GM12878 (cell line): ENCODE results near the gene CDCP1. TPM values are rescaled to one million over a fixed set of nuclear protein-coding genes. Genes with fewer than 3 reads are reported as not detected.

Experiments used
- E2F4 ChIP-seq: IDR thresholded peaks from 2 replicates; pipeline ENCODE4 v1.6.1; 2012; ENCODE audit warnings: low read depth, low read length, improper control_type of control experiment
- EGR1 ChIP-seq, 2 experiments: IDR thresholded peaks; 1 replicate in 1 of 2; 2 replicates in 1 of 2; pipeline ENCODE4 v1.6.1; 2011 to 2012; ENCODE audit warnings: low read depth in 2 of 2, low read length in 2 of 2, borderline replicate concordance in 1 of 2, mild to moderate bottlenecking in 1 of 2, moderate library complexity in 1 of 2
- HCFC1 ChIP-seq: fragments of 150-350 bp; IDR thresholded peaks from 2 replicates; pipeline ENCODE4 v1.6.1; 2014; ENCODE audit warnings: low read length
- KDM1A ChIP-seq: fragments of 200-600 bp; sonication (generic); IDR thresholded peaks from 2 replicates; pipeline ENCODE4 v1.6.1; 2016; ENCODE audit warnings: borderline replicate concordance
- NBN ChIP-seq: fragments of 450-650 bp; IDR thresholded peaks from 2 replicates; pipeline ENCODE4 v1.6.1; 2016
- NR2C2 ChIP-seq: IDR thresholded peaks from 2 replicates; pipeline ENCODE4 v1.6.1; 2011; ENCODE audit warnings: borderline replicate concordance, low read depth; ENCODE audit not compliant: control insufficient read depth, insufficient read length
- NRF1 ChIP-seq: conservative IDR thresholded peaks from 2 replicates; pipeline ENCODE4 v1.6.1; 2011; ENCODE audit warnings: mild to moderate bottlenecking, low read depth, low read length, improper control_type of control experiment
- POLR2A ChIP-seq: IDR thresholded peaks from 2 replicates; pipeline ENCODE4 v1.6.1; 2011; ENCODE audit warnings: low read depth, mild to moderate bottlenecking, low read length
- ZBTB11 ChIP-seq: fragments of 450-650 bp; formaldehyde crosslinking; IDR thresholded peaks from 2 replicates; pipeline ENCODE4 v1.5.0; 2022; ENCODE audit warnings: mild to moderate bottlenecking, missing genetic modification characterization
- polyA plus RNA-seq, 11 experiments: library from polyadenylated mRNA; depleted of rRNA in 4 of 11; unstranded in 6 of 11; stranded (reverse) in 5 of 11; fragments of >200 nt; fragmentation: Nextera tagmentation in 4 of 11; fragmentation: Illumina TruSeq in 1 of 11; extraction: Ambion mirVana in 4 of 11; extraction: Trizol in 1 of 11; gene quantifications; 1 replicate in 1 of 11; 2 replicates in 10 of 11; pipeline versions ENCODE4 v1.2.1 to v1.2.3, GENCODE V29; 2011 to 2016; ENCODE audit warnings: inconsistent platforms in 2 of 11, missing spikeins in 2 of 11, low read depth in 1 of 11
- total RNA-seq, 4 experiments: library from RNA; depleted of rRNA in 3 of 4; stranded (reverse); fragments of >200 nt in 3 of 4; fragmentation: Illumina TruSeq in 1 of 4; extraction: Trizol in 1 of 4; gene quantifications; 2 replicates each; pipeline versions ENCODE4 v1.2.1 to v1.2.3, GENCODE V29; 2013 to 2021

The CDCP1 gene
- total and polyA plus RNA-seq, 10 of the 15 experiments (the other 5 are each of a cell fraction or from before 2014, with no cell fraction given), result 0.35 to 2.2 (median 0.86) TPM

- TF ChIP-seq ZBTB11 (CRISPR knock-in tag) (no peak), NR2C2 (no peak), E2F4 (no peak), EGR1 (IDR thresholded peaks at IDR 0.05; ENCODE audit: borderline replicate concordance in 1 of 2, low read depth in 2 of 2, low read length in 2 of 2) (no peak), NBN (no peak), NRF1 (no peak), HCFC1 (no peak), KDM1A (no peak), POLR2A (no peak)
- TF ChIP-seq, all 136 proteins: peak for 0
These were observed 32.2 kb upstream of the CDCP1 start (continued) for GRCh38 chr3:45178183-45179023.
